Cardiac ventricle fibroblast (primary cell): ENCODE data around the gene SERPINB11. TPM values are rescaled to one million over a fixed set of nuclear protein-coding genes. Genes with fewer than 3 reads are reported as not detected.

ENCODE experiments used
- total RNA-seq: library from RNA; depleted of rRNA; stranded (reverse); fragments of >200 nt; gene quantifications from 2 replicates; pipeline ENCODE4 v1.2.3, GENCODE V29; 2015

SERPINB11 gene
- not detected in 2 replicates for total RNA-seq

GRCh38 chr18:63702660-63703059, at the start of gene SERPINB11:
Gene SERPINB11 (plus strand): TSS chr18:63702960. CDS start chr18:63710194, 7,234 bp downstream.

GRCh38 chr18:63661750-63662149, 41.0 kb upstream of the SERPINB11 start, which contains the start of gene SERPINB3:
Gene SERPINB3 (minus strand): TSS chr18:63661893. CDS start chr18:63661216, 677 bp downstream.

Other genes starting within 250 kb of the SERPINB11 start
- not detected in 2 replicates for gene SERPINB5, start 226.0 kb upstream of the SERPINB11 start, total RNA-seq
- gene SERPINB12, start 160.6 kb upstream of the SERPINB11 start, total RNA-seq = not detected in 2 replicates
- not detected in 2 replicates for gene SERPINB13, start 115.6 kb upstream of the SERPINB11 start, total RNA-seq
- gene SERPINB4, start 58.7 kb upstream of the SERPINB11 start, total RNA-seq = 1.1 TPM in 1 of 2 replicates, not detected in the other
- not detected in 2 replicates for gene SERPINB3, start 41.1 kb upstream of the SERPINB11 start, total RNA-seq
- gene SERPINB7, start 72.5 kb downstream of the SERPINB11 start, total RNA-seq = 2.2 TPM in 1 of 2 replicates, not detected in the other
- not detected in 2 replicates for gene SERPINB2, start 184.7 kb downstream of the SERPINB11 start, total RNA-seq
- gene SERPINB10, start 205.0 kb downstream of the SERPINB11 start, total RNA-seq = not detected in 2 replicates
- gene HMSD, start 246.3 kb downstream of the SERPINB11 start, total RNA-seq = not detected in 2 replicates